BLaER1 treated with 17β-estradiol and CSF1 and Interleukin-3, amounts not matched to agents 10 nM and 100 nM (cell line): ENCODE data around the gene TRNAU1AP.
"Not testable (repeated sequence)": the region's sequence is repeated elsewhere in the genome, so short reads cannot be mapped to it uniquely, and the experiment has no call there.

ENCODE experiments used
- H3K27ac ChIP-seq, 11 experiments: shearing (Covaris generic); formaldehyde crosslinking; 2 replicates each; pipeline ENCODE4 v1.8.1; 2022
- H3K27me3 ChIP-seq, 11 experiments: shearing (Covaris generic); formaldehyde crosslinking; 2 replicates each; pipeline ENCODE4 v1.8.1; 2022
- H3K36me3 ChIP-seq, 11 experiments: shearing (Covaris generic); formaldehyde crosslinking; 2 replicates each; pipeline ENCODE4 v1.8.1; 2022
- H3K4me1 ChIP-seq, 10 experiments: shearing (Covaris generic); formaldehyde crosslinking; 2 replicates each; pipeline ENCODE4 v1.8.1; 2022
- H3K4me2 ChIP-seq, 11 experiments: shearing (Covaris generic); formaldehyde crosslinking; 2 replicates each; pipeline ENCODE4 v1.8.1; 2022
- H3K4me3 ChIP-seq, 10 experiments: shearing (Covaris generic); formaldehyde crosslinking; 2 replicates each; pipeline ENCODE4 v1.8.1; 2022
- H3K9ac ChIP-seq, 11 experiments: shearing (Covaris generic); formaldehyde crosslinking; 2 replicates each; pipeline ENCODE4 v1.8.1; 2022
- H3K9me3 ChIP-seq, 11 experiments: shearing (Covaris generic); formaldehyde crosslinking; replicated peaks in 1 of 11; 2 replicates each; pipeline ENCODE4 v1.8.1; 2022
- H4K20me1 ChIP-seq, 11 experiments: shearing (Covaris generic); formaldehyde crosslinking; 2 replicates each; pipeline ENCODE4 v1.8.1; 2022
- Cebpa-rat ChIP-seq, 11 experiments: shearing (Covaris generic); IDR thresholded peaks; 2 replicates each; pipeline ENCODE4 v1.8.1; 2022

The TRNAU1AP gene

GRCh38 chr1:28577052-28577678, 24.3 kb downstream of the TRNAU1AP start:
- no peak overlapping the region for H3K9ac ChIP-seq
- no peaks in the 10 kb centered on the region for H3K27me3 ChIP-seq
- H3K4me2 ChIP-seq = peak overlapping the region in 6 of 11 experiments; percentile 2 to 93 (median 90); a peak in 9 of 22 replicates
- no peaks in the 10 kb centered on the region for H3K9me3 ChIP-seq
- no peak overlapping the region for H3K4me3 ChIP-seq
- peaks cover 68 to 90% (median 82%) of the 10 kb centered on the region in 11 experiments for H3K36me3 ChIP-seq
- H3K27ac ChIP-seq = no peak overlapping the region; a peak in 1 of 22 replicates
- peaks cover 46 to 57% (median 50%) of the 10 kb centered on the region in 11 experiments for H4K20me1 ChIP-seq
- peaks cover 21 to 40% (median 36%) of the 10 kb centered on the region in 10 experiments for H3K4me1 ChIP-seq
- no peak for TF ChIP-seq Cebpa-rat (IDR thresholded peaks at IDR 0.05)

DNA sequence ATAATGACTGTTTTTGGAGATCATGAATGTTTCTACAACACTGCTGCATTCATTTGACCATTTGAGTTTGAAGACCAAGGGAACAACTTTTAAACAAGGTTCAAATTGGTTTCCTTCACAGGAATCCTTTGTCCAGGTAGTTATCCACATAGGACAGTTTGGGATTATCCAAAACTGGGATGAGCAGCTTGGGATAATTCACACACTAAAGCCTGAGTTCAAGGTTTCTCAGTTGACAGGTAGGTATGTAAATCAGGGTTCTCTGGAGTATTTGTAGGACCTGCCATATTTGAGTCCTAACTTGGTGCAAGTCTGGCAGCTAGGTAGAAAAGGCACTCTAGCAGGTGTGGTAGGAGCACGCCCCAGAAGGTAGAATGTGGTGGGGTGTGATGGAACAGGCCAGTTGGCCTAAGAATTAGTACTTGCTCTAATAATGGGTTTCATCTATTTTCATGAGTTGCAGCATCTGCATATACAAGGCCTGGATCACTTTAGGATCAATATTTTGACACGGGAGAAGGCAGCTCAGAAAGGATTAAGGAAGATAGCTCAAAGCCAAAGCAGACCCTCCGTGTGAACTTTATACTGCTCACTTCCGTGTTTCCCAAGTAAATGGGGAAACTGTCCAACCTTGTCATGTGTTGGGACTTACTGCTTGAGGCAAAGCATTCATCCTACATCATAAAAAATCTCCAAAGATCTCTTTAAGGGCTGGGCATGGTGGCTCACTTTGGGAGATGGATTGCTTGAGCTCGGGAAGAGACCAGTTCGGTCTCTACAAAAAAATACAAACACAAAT, 25.1 kb downstream of the TRNAU1AP start:
- peak overlapping the region in 1 of 10 experiments; percentile 98; a peak in 1 of 20 replicates for H3K4me3 ChIP-seq
- H3K4me2 ChIP-seq = peak overlapping the region in 6 of 11 experiments; percentile 86 to 99 (median 92); a peak in 8 of 22 replicates
- no peak overlapping the region for H3K27ac ChIP-seq
- 0 out of 22 replicates have a peak overlapping the region, but pooled peaks of 1 of the 11 experiments have one; percentile 15 for H3K9ac ChIP-seq
- no peaks in the 10 kb centered on the region for H3K27me3 ChIP-seq
- peaks cover 60 to 82% (median 75%) of the 10 kb centered on the region in 11 experiments for H3K36me3 ChIP-seq
- peaks cover 27 to 48% (median 44%) of the 10 kb centered on the region in 10 experiments for H3K4me1 ChIP-seq
- no peak for TF ChIP-seq Cebpa-rat (IDR thresholded peaks at IDR 0.05)
- no peaks in the 10 kb centered on the region for H3K9me3 ChIP-seq
- peaks cover 46 to 57% (median 50%) of the 10 kb centered on the region in 11 experiments for H4K20me1 ChIP-seq

DNA sequence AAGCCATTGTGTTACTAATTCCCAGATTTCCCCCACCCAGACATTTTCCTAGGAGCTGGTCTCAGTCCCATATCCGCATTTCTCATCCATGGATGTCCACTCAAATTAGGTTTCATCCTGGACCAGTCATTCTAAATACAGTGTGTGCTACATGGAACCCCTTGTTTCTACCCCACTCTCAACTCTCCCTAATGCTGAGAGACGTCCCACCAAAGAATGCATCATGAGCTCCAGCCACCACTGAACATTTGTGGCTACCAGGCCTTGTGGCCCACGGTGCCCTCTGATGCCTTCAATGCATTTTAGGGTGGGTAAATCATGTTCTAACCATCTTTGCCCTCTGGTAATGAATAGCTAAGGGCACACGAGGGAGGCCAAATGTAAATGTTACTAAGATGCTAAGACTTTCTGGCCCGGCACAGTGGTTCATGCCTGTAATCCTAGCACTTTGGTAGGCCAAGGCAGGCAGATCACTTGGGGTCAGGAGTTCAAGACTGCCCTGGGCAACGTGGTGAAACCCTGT, 25.9 kb downstream of the TRNAU1AP start:
- Histone ChIP-seq H3K9me3 (no peaks in the 10 kb centered on the region), H3K27ac (peak overlapping the region in 1 of 11 experiments; percentile 0; a peak in 3 of 22 replicates), H3K36me3 (peaks cover 52 to 74% (median 67%) of the 10 kb centered on the region in 11 experiments), H3K27me3 (no peaks in the 10 kb centered on the region), H3K9ac (peak overlapping the region in 9 of 11 experiments; percentile 15 to 97 (median 93); a peak in 11 of 22 replicates), H3K4me2 (peak overlapping the region; percentile 86 to 99 (median 93); a peak in 21 of 22 replicates), H3K4me3 (peak overlapping the region in 9 of 10 experiments; percentile 84 to 99 (median 94); a peak in 12 of 20 replicates), H4K20me1 (peaks cover 46 to 57% (median 50%) of the 10 kb centered on the region in 11 experiments), H3K4me1 (peaks cover 27 to 55% (median 47%) of the 10 kb centered on the region in 10 experiments)
- no peak for TF ChIP-seq Cebpa-rat (IDR thresholded peaks at IDR 0.05)

DNA sequence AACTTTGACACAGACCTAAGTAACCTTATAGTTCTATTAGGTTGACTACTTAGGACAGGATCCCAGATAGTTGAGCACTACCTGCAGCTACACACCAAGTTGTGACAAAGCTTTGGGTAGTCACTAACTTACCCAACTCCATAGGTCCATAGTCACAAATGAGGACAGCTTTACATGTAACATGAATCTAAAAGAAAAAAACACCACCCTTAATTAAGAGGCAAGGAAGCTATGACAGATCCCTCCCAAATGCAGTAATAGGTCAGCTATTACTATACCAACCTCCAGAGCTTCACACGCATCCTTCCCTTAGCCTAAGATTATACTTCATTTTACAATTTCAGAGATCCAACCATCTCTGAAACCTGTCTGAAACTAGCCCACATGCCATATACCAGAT, 26.5 kb downstream of the TRNAU1AP start:
- H4K20me1 ChIP-seq = peaks cover 46 to 57% (median 50%) of the 10 kb centered on the region in 11 experiments
- TF ChIP-seq Cebpa-rat (IDR thresholded peaks at IDR 0.05) = no peak
- peaks cover 27 to 55% (median 47%) of the 10 kb centered on the region in 10 experiments for H3K4me1 ChIP-seq
- peak overlapping the region; percentile 84 to 99 (median 94) for H3K4me3 ChIP-seq
- no peaks in the 10 kb centered on the region for H3K9me3 ChIP-seq
- peaks cover 47 to 68% (median 60%) of the 10 kb centered on the region in 11 experiments for H3K36me3 ChIP-seq
- H3K9ac ChIP-seq = peak overlapping the region; percentile 89 to 97 (median 93)
- H3K4me2 ChIP-seq = peak overlapping the region; percentile 86 to 99 (median 93)
- no peaks in the 10 kb centered on the region for H3K27me3 ChIP-seq
- H3K27ac ChIP-seq = peak overlapping the region in 2 of 11 experiments; percentile 49 to 91; a peak in 6 of 22 replicates

GRCh38 chr1:28580722-28581530, 28.0 kb downstream of the TRNAU1AP start:
- Histone ChIP-seq H3K27ac (peak overlapping the region; percentile 66 to 92 (median 85)), H3K4me3 (peak overlapping the region; percentile 84 to 99 (median 94)), H3K4me2 (peak overlapping the region; percentile 86 to 99 (median 93)), H3K4me1 (peaks cover 27 to 55% (median 47%) of the 10 kb centered on the region in 10 experiments), H3K9me3 (no peaks in the 10 kb centered on the region), H3K36me3 (peaks cover 41 to 53% (median 47%) of the 10 kb centered on the region in 11 experiments), H3K9ac (peak overlapping the region; percentile 89 to 97 (median 93)), H4K20me1 (peaks cover 46 to 57% (median 50%) of the 10 kb centered on the region in 11 experiments), H3K27me3 (no peaks in the 10 kb centered on the region)
- no peak for TF ChIP-seq Cebpa-rat (IDR thresholded peaks at IDR 0.05)

DNA sequence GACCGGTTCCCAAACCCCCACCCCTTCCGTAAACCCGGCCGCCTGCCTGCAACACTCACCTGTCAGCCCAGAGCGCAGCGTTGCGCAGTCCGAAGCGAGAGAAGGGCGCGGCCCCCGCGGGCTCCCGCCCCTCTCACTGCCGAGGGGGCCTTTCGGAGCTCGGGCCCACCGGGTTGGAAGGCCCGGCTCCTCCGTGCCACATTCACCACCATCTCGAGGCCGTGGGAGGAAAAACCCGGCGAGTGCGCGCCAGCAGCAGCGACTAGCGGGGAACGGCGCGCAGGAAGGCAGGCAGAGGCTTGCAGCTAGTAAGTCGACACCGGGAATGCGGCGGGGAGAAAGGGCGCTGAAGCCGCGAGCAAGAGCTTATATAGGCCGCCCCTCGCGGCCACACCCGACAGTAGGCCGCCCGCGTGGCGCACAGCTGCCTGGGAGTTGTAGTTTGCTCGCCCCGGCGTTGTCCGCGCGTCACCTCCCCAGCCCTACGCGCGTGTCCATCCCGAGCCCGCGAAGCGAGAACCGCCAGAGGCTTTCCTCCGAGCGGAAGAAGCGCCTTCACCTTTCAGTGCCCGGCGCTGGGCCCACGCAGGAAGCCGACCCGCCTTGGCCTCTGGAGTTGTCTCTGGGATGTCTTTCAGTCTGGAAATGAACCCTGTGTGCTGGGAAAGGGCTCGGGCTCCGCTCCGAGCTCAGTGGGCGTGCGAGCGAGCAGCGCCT, 28.8 kb downstream of the TRNAU1AP start:
- Histone ChIP-seq H3K9me3 (no peaks in the 10 kb centered on the region), H3K36me3 (peaks cover 38 to 45% (median 44%) of the 10 kb centered on the region in 11 experiments), H3K4me2 (peak overlapping the region; percentile 86 to 99 (median 93)), H3K4me3 (peak overlapping the region; percentile 84 to 99 (median 94)), H3K9ac (peak overlapping the region; percentile 89 to 97 (median 93)), H3K27ac (peak overlapping the region; percentile 71 to 92 (median 85)), H3K27me3 (no peaks in the 10 kb centered on the region), H4K20me1 (peaks cover 46 to 50% (median 49%) of the 10 kb centered on the region in 11 experiments), H3K4me1 (peaks cover 27 to 55% (median 47%) of the 10 kb centered on the region in 10 experiments)
- TF ChIP-seq Cebpa-rat (IDR thresholded peaks at IDR 0.05) = no peak

DNA sequence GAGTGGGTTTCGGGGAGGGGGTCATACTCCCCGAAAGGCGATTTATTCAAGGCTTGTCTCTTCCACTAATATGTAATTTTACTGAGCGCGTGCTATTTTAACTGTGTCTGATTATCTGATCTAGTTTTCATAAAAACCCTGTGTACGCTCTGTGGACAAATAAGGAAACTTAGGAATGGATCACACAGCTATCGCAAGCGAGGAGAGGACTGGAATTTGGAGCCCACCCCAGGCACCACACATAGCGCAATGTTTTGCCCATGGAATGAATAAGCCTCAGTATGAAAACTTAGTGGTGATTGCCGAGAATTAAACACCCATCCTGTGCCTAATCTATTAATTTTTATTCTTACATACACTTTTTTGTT, 29.3 kb downstream of the TRNAU1AP start:
- H3K4me3 ChIP-seq = peak overlapping the region; percentile 84 to 99 (median 94)
- peaks cover 43 to 44% (median 44%) of the 10 kb centered on the region in 11 experiments for H4K20me1 ChIP-seq
- peaks cover 27 to 49% (median 42%) of the 10 kb centered on the region in 10 experiments for H3K4me1 ChIP-seq
- peak overlapping the region; percentile 71 to 92 (median 85) for H3K27ac ChIP-seq
- peak overlapping the region; percentile 89 to 97 (median 93) for H3K9ac ChIP-seq
- H3K4me2 ChIP-seq = peak overlapping the region; percentile 83 to 99 (median 90)
- H3K36me3 ChIP-seq = peaks cover 35 to 40% (median 39%) of the 10 kb centered on the region in 11 experiments
- H3K9me3 ChIP-seq = no peaks in the 10 kb centered on the region
- no peaks in the 10 kb centered on the region for H3K27me3 ChIP-seq
- no peak for TF ChIP-seq Cebpa-rat (IDR thresholded peaks at IDR 0.05)

DNA sequence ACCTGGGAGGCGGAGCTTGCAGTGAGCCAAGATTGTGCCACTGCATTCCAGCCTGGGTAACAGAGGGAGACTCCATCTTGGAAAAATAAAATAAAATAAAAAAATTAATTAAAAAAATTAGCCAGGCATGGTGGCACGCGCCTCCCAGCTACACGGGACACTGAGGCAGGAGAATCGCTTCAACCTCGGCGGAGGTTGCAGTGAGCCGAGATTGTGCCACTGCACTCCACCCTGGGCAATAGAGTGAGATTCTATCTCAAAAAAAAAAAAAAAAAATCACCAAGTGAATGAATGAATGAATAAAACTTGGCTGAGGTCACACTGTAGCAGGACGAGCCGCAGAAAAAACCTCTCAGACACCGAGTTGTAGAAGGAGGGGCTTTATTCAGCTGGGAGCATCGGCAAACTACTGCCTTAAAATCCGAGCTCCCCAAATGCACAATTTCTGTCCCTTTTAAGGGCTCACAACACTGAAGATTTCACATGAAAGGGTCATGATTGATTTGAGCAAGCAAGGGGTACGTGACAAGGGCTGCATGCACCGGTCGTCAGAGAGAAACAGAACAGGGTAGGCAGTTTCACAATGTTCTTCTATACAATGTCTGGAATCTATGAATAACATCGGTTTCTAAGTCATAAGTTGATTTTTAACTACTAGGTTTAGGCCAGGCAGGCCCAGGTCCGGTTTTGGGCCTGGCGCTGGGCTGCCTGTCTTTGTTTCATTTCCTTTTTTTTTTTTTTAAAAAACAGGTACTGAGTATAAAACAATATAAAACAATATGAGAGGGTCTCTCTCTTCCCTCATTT, 33.9 kb downstream of the TRNAU1AP start:
- not testable (repeated sequence) for H3K4me3 ChIP-seq, H3K9me3 ChIP-seq, H3K27ac ChIP-seq, H3K36me3 ChIP-seq, H3K9ac ChIP-seq, H4K20me1 ChIP-seq, H3K4me2 ChIP-seq
- H3K27me3 ChIP-seq = peaks cover 0 to 12% (median 9%) of the 10 kb centered on the region in 11 experiments; a peak in 18 of 22 replicates
- H3K4me1 ChIP-seq = peaks cover 5 to 44% (median 15%) of the 10 kb centered on the region in 10 experiments; a peak in 19 of 20 replicates
